MV-4-11 (cell line): Measurements from ENCODE around the gene SLC43A3.

ENCODE experiments used
- DNase-seq: peaks from one replicate; lab custom pipeline; 2025; lab: John Stamatoyannopoulos, UW

Gene SLC43A3

GRCh38 chr11:57357856-57358255 is 69.1 kb downstream of the SLC43A3 start:
- no peak for DNase-seq

- DNase-seq = no peak
Measured at GRCh38 chr11:57357310-57357709, 69.6 kb downstream of the SLC43A3 start.
